H1 (cell line): ENCODE results near the gene PRKCA. TPM values are rescaled to one million over a fixed set of nuclear protein-coding genes. Genes with fewer than 3 reads are reported as not detected.

Experiments
- BACH1 ChIP-seq: IDR thresholded peaks from 2 replicates; pipeline ENCODE4 v1.6.1; 2012; ENCODE audit warnings: low read length, improper control_type of control experiment
- CHD2 ChIP-seq: IDR thresholded peaks from 2 replicates; pipeline ENCODE4 v1.6.1; 2012; ENCODE audit warnings: low read length, improper control_type of control experiment
- NANOG ChIP-seq: IDR thresholded peaks from 2 replicates; pipeline ENCODE4 v1.6.1; 2011; ENCODE audit warnings: low read length, low read depth, mild to moderate bottlenecking, inconsistent platforms; ENCODE audit not compliant: insufficient read depth, poor library complexity, severe bottlenecking
- SP1 ChIP-seq: IDR thresholded peaks from 2 replicates; pipeline ENCODE4 v1.6.1; 2011; ENCODE audit warnings: low read depth, low read length
- TEAD4 ChIP-seq: IDR thresholded peaks from 2 replicates; pipeline ENCODE4 v1.6.1; 2012; ENCODE audit warnings: low read depth, low read length, inconsistent platforms, mixed read lengths
- polyA plus RNA-seq, 7 experiments: library from polyadenylated mRNA; depleted of rRNA in 3 of 7; stranded (reverse) in 5 of 7; unstranded in 2 of 7; fragments of >200 nt in 5 of 7; fragments of 200-250 nt in 2 of 7; gene quantifications; 1 replicate in 5 of 7; 2 replicates in 1 of 7; 4 replicates in 1 of 7; pipeline versions ENCODE4 v1.2.1 to v1.2.3, GENCODE V29; 2011 to 2013; ENCODE audit warnings: missing spikeins in 2 of 7, mixed read lengths in 2 of 7
- total RNA-seq: library from RNA; stranded (reverse); fragmentation: NEBNext Ultra II Directional; extraction: Animal tissue kit (Norgen Biotek cat#: 25700); gene quantifications from 2 replicates; pipeline ENCODE4 v1.2.1, GENCODE V29; 2021
- TF ChIP-seq, protein P1 (sequence below): IDR thresholded peaks from 2 replicates; pipeline ENCODE4 v1.6.1; 2012; ENCODE audit warnings: inconsistent platforms

Gene PRKCA
- total and polyA plus RNA-seq, 2 of the 8 experiments (the other 6 are each of a cell fraction or from before 2014, with no cell fraction given), result 5.8 to 17.8 TPM

DNA sequence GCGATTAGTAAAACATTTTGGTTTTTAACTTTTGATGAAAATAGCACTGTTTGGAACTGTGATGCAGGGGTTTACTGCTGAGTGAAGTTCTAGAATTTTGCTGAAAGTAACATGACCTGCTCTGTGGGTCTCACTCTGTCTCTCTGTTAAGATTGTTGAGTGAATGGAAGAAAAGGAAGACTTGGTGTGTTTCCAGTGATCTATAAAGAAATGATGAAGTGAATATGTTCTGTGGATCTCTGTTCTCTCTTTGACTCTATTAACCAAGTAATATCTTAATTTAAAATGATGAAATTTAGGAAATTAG is 148.4 kb downstream of the PRKCA start (continued):
- TF ChIP-seq NANOG, result no peak
- TF ChIP-seq, protein P1, sequence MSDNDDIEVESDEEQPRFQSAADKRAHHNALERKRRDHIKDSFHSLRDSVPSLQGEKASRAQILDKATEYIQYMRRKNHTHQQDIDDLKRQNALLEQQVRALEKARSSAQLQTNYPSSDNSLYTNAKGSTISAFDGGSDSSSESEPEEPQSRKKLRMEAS, result no peak
- no peak for TF ChIP-seq BACH1
- no peak for TF ChIP-seq SP1
- TF ChIP-seq TEAD4, result no peak
- no peak for TF ChIP-seq CHD2
